ENCODE results near the gene ARHGAP1. TPM values are rescaled to one million over a fixed set of nuclear protein-coding genes. Genes with fewer than 3 reads are reported as not detected.
"Not testable (repeated sequence)": the region's sequence is repeated elsewhere in the genome, so short reads cannot be mapped to it uniquely, and the experiment has no call there.

Gene ARHGAP1
- polyA plus RNA-seq, 1 experiment = 40.9 TPM

GRCh38 chr11:46718155-46719019, 18.0 kb upstream of the ARHGAP1 start:
- DNase-seq (ENCODE audit: low read depth) = no peak
- ChIA-PET CTCF (no interaction called here), POLR2A (no interaction called here)
- Histone ChIP-seq H3K27me3 (ENCODE audit: control insufficient read depth, insufficient read depth, low read length) (no peaks in the 10 kb centered on the region), H3K36me3 (ENCODE audit: control insufficient read depth, insufficient read depth, low read length) (no peaks in the 10 kb centered on the region), H3K4me3 (ENCODE audit: low read depth, low read length) (no peak overlapping the region)
- TF ChIP-seq, protein P1, sequence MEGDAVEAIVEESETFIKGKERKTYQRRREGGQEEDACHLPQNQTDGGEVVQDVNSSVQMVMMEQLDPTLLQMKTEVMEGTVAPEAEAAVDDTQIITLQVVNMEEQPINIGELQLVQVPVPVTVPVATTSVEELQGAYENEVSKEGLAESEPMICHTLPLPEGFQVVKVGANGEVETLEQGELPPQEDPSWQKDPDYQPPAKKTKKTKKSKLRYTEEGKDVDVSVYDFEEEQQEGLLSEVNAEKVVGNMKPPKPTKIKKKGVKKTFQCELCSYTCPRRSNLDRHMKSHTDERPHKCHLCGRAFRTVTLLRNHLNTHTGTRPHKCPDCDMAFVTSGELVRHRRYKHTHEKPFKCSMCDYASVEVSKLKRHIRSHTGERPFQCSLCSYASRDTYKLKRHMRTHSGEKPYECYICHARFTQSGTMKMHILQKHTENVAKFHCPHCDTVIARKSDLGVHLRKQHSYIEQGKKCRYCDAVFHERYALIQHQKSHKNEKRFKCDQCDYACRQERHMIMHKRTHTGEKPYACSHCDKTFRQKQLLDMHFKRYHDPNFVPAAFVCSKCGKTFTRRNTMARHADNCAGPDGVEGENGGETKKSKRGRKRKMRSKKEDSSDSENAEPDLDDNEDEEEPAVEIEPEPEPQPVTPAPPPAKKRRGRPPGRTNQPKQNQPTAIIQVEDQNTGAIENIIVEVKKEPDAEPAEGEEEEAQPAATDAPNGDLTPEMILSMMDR (IDR thresholded peaks at IDR 0.05; ENCODE audit: insufficient read depth, low read depth, low read length) = no peak

- H3K27me3 ChIP-seq (ENCODE audit: control insufficient read depth, insufficient read depth, low read length); H3K36me3 ChIP-seq (ENCODE audit: control insufficient read depth, insufficient read depth, low read length); CTCF ChIA-PET; DNase-seq (ENCODE audit: low read depth); H3K4me3 ChIP-seq (ENCODE audit: low read depth, low read length); POLR2A ChIA-PET: not testable (repeated sequence)
Measured at GRCh38 chr11:46717825-46718154, 17.4 kb upstream of the ARHGAP1 start.

- Histone ChIP-seq H3K27me3 (ENCODE audit: control insufficient read depth, insufficient read depth, low read length) (no peaks in the 10 kb centered on the region), H3K36me3 (ENCODE audit: control insufficient read depth, insufficient read depth, low read length) (peaks cover 1% of the 10 kb centered on the region; the same call in 1 of the 2 replicates), H3K4me3 (ENCODE audit: low read depth, low read length) (no peak overlapping the region)
- DNase-seq (ENCODE audit: low read depth) = no peak
- POLR2A ChIA-PET = no interaction called here
- CTCF ChIA-PET = interaction anchor here (0.7 kb wide), 1 partner anchor 26 kb away, joined by 3 read pairs; no protein-coding TSS in a partner anchor
- TF ChIP-seq, protein P1 (IDR thresholded peaks at IDR 0.05; ENCODE audit: insufficient read depth, low read depth, low read length) = no peak
Measured at GRCh38 chr11:46712874-46713576, 12.6 kb upstream of the ARHGAP1 start.

- DNase-seq (ENCODE audit: low read depth) = no peak
- POLR2A ChIA-PET = interaction anchor here (0.6 to 0.8 kb wide), 2 partner anchors 11 to 477 kb away, joined by 3 to 4 read pairs; partner anchors contain the start of genes ARHGAP1 and ZNF408
- Histone ChIP-seq H3K36me3 (ENCODE audit: control insufficient read depth, insufficient read depth, low read length) (peaks cover 3% of the 10 kb centered on the region; the same call in 1 of the 2 replicates), H3K4me3 (ENCODE audit: low read depth, low read length) (no peak overlapping the region), H3K27me3 (ENCODE audit: control insufficient read depth, insufficient read depth, low read length) (no peaks in the 10 kb centered on the region)
- TF ChIP-seq, protein P1 (IDR thresholded peaks at IDR 0.05; ENCODE audit: insufficient read depth, low read depth, low read length) = no peak
- CTCF ChIA-PET = interaction anchor here (0.6 to 1.2 kb wide), 3 partner anchors 11 to 328 kb away, joined by 3 read pairs; partner anchors contain the start of genes ARHGAP1 and ZNF408
Measured at GRCh38 chr11:46711303-46711702, 10.9 kb upstream of the ARHGAP1 start.

DNA sequence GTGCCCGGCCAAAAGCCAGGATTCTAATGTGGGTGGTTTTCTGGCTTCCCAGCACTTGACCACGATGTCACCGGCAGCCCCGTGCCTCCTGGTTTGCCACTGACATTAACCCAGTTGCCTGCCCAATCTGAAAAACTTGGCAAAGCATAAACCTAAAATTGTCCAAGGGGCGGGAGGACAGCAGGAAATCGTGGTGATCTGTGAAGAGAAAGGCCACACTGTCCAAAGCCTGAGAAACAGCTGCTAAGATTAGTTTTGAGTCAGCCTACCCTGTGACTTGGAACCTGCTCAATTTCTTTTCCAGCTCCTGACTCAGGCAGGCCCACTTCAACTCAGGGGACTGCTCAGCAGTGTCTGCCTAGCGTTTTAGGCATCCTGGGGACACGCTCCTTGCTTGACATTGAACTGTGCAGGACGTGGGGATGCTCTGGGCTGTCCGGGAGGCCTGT, 10.4 kb upstream of the ARHGAP1 start:
- DNase-seq (ENCODE audit: low read depth) = peak; percentile 88
- POLR2A ChIA-PET = interaction anchor here (0.6 to 0.8 kb wide), 2 partner anchors 10 to 477 kb away, joined by 3 to 4 read pairs; partner anchors contain the start of genes ARHGAP1 and ZNF408
- no peaks in the 10 kb centered on the region for H3K27me3 ChIP-seq (ENCODE audit: control insufficient read depth, insufficient read depth, low read length)
- TF ChIP-seq, protein P1 (IDR thresholded peaks at IDR 0.05; ENCODE audit: insufficient read depth, low read depth, low read length) = no peak
- no peak overlapping the region for H3K4me3 ChIP-seq (ENCODE audit: low read depth, low read length)
- H3K36me3 ChIP-seq (ENCODE audit: control insufficient read depth, insufficient read depth, low read length) = peaks cover 3% of the 10 kb centered on the region
- CTCF ChIA-PET = interaction anchor here (0.6 to 1.2 kb wide), 3 partner anchors 10 to 328 kb away, joined by 3 read pairs; partner anchors contain the start of genes ARHGAP1 and ZNF408

DNA sequence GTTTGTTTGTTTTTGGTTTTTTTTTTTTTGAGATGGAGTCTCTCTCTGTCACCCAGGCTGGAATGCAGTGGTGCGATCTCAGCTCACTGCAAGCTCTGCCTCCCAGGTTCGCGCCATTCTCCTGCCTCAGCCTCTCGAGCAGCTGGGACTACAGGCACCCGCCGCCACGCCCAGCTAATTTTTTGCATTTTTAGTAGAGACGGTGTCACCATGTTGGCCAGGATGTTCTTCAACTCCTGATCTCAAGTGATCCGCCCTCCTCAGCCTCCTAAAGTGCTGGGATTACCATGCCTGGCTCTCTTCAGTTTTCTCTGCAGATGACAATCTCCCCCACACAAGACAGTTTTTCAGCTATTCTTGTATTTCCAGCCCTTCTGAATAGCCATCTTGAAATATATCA, 8.9 kb upstream of the ARHGAP1 start:
- H3K27me3 ChIP-seq (ENCODE audit: control insufficient read depth, insufficient read depth, low read length); DNase-seq (ENCODE audit: low read depth); CTCF ChIA-PET; H3K4me3 ChIP-seq (ENCODE audit: low read depth, low read length); POLR2A ChIA-PET: not testable (repeated sequence)
- H3K36me3 ChIP-seq (ENCODE audit: control insufficient read depth, insufficient read depth, low read length) = peaks cover 17% of the 10 kb centered on the region

Data from BJ (cell line).